Measurements from ENCODE around the gene TIPIN.
"Not testable (repeated sequence)": the region's sequence is repeated elsewhere in the genome, so short reads cannot be mapped to it uniquely, and the experiment has no call there.

Gene TIPIN, protein sequence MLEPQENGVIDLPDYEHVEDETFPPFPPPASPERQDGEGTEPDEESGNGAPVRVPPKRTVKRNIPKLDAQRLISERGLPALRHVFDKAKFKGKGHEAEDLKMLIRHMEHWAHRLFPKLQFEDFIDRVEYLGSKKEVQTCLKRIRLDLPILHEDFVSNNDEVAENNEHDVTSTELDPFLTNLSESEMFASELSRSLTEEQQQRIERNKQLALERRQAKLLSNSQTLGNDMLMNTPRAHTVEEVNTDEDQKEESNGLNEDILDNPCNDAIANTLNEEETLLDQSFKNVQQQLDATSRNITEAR

DNA sequence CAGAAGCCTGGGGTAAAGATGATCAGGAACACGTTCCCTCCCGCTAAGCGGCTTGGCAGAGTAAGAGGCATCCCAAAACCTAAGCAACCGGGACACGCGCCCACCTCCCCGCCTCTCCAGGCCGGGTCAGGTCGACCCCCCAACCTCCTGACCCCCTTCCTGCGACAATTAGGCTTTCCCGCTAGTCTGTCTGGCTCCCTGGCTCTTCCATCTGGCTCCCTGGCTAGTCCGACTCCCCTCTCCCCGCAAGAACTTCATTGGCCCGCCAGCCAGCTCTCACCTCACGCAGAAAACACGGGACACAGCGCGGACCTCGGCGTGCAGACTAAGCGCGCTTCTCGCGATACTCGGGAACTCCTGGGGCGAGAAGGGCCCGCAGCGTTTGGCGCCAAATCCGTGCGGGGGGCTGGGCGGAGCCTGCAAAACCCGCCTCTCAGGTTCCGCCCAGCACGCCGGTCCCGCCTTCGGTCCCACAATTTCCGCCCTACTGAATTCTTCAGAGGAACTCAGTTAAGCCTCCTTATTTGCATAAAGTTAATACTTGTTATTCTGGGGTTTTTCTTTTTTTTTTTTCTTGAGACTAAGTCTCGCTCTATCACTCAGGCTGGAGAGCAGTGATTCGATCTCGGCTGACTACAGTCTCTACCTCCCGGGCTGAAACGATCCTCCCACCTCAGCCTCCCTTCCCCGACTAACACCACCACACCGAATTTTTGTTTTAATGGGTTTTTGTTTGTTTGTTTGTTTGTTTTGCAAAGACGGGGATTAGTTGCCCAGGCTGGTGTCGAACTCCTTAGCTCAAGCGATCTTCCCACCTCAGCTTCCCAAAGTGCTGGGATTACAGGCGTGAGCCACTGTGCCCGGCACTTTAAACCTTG, at the start of gene TIPIN:
TIPIN (minus strand) TSS at position 327 of the 878 bp plus-strand sequence. CDS start 3,738 bp downstream, outside the sequence.
- peak; percentile 97 for DNase-seq (ENCODE audit: low read depth)

DNA sequence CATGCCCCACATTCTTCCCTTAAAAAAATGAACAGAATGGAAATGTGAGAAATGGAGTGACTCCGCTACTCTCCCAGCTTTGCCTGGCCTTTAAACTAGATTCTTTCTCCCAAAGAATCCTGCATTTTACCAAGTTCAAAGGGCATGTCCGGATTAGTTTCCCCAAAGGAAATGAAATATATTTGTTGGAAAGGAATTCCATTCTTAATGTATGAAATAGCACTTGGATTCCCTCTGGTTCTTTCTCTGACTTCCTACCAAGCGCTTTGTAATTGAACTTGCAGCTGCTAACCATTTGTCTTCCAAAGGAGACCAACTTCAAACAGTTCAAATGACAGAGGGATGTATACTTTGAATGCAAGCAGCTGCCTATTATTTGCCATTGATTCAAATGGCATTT, 49.1 kb upstream of the TIPIN start:
- DNase-seq (ENCODE audit: low read depth): no peak

DNA sequence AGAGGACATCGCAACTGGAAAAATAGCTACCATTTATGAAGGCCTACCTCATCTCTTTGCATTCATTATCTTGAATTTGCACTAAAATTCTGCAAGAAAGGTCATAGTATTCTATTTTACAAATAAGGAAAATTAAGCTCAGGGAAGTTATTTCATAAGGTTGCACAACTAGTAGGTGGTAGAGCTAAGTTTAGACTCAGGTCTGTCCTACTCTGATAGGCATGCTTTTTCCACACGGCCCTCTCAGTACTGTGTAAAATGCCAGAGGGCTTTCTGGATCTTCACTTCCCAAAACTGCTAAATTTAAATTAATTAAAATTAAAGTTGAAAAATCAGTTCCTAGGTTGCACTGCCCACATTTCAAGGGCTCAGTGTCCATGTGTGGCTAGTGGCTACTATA, 48.5 kb upstream of the TIPIN start:
- no peak for DNase-seq (ENCODE audit: low read depth)

DNA sequence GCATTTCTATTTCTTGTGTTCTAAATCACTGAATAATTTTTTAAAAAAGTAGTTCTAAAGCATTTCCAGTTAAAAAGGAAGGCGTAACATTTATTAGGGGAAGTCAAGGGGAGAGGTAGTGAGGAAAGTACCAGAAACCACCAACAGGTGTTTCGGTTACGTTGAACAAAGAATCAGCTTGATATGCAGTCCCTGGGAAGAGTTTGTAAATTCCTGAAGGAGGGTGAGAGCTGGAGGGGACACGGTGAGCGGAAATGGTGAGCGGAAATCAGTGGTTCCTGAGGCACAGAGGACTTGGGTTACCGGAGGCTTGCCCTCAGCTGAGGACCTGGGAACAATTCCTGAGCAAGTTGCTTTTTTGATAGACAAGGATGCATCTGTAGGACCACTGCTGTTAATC, 48.0 kb upstream of the TIPIN start:
- DNase-seq (ENCODE audit: low read depth): no peak

DNA sequence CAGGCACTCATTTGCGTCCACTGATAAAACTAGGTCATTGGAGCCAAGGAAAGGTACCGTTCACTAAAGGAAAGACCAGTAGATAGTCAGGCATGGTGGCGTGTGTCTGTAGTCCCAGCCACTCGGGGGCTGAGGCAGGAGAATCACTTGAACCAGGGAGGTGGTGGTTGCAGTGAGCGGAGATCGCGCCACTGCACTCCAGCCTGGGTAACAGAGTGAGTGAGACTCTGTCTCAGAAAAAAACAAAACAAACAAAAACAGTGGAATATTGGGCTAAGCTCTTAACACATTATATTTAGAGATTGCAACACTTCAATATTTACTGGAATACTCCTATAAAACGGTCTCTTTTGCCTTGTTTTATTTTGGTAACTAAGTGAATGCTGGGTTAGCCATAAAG, 47.6 kb upstream of the TIPIN start:
- DNase-seq (ENCODE audit: low read depth): no peak

DNA sequence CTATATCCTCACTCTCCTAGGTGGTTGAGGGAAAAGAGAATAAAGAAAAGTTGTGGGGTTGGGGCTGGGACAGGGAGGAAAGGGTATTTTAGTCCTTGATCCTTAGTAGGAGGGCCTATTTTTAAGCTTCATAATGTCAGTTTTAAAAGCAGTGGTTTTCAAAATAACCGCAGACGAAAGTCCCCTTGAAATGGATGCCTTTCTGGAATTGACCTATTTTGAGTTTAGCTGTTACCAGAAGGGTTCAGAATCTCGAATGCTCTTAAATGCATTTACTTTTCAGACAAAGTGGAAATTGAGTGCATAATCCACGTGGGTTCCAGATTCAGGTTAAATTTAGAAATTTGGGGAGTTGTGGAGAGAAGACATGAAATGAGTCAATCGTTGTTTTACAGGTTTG, 46.8 kb upstream of the TIPIN start:
- DNase-seq (ENCODE audit: low read depth): no peak

DNA sequence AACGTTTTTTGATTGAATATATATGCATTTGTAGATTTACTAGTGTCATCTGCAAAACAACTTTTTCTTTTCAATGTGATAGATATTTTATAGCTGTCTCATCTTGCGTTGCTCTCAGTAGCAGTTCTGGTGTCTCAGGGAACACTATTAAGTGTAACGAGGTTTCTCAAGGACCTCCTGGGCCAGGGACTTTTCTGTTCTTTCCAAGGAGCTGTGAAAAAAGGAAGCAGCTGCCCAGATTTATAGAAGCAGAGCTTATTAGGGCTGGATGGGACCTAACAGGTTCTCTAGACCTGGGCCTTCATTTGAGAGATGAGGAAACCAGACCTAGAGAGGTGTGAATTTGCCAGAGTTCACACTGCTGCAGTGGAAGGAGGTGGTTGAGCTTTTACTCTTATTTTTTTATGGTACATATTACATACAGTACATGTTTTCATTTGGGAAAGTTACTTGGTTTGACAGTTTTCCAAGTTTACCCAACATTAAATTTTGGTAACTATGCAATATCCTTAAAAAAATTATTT, 46.3 kb upstream of the TIPIN start:
- no peak for DNase-seq (ENCODE audit: low read depth)

DNA sequence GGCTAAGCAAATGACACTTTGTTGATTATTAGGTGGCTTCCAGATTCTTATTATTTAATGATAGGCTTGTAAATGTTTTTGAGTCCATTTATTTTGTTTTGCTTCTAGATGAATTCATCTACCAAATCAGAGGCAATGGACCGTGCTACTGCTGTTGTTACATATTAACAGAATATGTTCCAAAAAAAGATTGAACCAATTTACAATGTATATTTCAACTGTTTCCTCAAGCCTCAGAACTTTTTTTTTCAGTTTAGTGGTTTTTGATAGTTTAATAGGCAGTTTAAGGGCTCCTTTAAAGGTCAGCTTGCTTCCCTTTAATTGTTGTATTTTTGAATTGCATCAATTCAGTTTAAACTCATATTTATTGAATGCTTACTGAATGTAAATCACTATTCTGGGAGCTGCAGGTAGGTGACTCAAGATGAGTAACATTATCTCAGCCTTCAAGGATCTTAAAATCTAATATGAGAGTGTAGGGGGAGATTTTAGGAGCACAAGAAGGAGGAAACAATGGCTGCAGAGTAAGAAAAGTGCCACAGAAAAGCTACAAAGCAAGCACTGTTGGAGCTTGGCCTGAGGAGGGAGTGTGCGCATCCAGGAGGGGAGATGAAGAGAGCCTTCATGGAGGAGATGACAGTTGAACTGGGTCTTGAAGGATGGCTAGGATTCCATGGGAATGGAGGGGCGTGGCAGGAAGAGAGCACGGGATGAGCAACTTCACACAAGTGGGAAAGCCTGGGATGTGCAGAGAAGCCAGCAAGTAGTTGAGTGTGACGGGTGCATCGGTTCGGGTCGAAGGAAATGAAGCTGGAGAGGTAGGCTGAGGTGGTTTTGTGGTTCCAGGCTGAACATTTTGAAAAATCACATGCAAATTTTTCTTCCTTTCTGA, 44.9 kb upstream of the TIPIN start:
- DNase-seq (ENCODE audit: low read depth): no peak

DNA sequence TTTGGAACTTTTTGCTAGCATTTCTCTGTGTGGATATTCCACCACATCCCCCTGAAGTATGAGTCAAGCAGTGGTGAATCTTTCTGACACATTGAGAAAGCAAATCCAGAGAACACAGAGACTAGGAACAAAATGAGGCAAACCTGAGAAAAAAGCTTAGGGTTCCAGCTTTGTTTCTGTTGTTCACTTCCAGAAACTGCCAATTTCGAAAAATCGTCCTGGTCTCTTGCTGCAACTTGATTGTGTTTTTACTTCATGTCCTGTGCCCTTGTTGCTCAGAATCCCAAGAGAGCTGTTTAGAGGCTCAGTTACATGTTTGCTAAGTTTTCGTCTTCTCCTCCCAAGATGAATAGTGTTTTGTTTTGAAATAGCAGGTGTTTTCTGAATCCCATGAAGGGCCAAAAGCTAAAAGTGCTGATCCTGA, 43.9 kb upstream of the TIPIN start:
- no peak for DNase-seq (ENCODE audit: low read depth)

DNA sequence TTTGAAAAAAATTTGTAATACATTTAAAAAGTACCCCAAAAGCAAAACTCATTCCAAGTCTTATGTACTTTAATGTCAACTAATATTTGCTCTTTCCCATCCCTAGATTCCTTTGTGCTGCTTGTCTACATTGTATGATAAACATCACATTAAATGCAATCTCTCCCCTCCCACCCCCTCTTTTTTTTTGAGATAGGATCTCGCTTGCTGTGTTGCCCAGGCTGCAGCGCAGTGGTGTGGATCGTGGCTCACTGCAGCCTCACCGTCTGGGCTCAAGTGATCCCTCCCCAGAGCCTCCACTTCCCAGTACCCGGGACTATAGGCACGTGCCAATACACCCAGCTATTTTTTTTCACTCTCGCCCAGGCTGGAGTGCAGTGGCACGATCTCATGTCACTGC, 42.8 kb upstream of the TIPIN start:
- DNase-seq (ENCODE audit: low read depth): no peak

DNA sequence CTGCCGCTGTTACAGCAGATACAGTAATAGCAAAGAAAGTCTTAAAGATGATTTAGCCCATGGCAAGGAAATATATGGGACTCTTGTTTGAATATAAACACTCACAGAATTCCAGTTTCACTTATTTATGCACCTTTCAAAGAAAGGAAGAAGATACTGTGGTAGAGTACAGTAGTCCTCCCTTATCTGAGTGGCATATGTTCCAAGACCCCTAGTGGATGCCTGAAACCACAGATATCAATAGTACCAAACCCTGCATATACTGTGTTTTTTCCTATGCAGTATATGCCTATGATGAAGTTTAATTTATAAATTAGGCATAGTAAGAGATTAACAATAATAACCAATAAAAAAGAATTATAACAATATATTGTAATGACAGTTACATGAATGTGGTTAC, 38.4 kb upstream of the TIPIN start:
- DNase-seq (ENCODE audit: low read depth): no peak

DNA sequence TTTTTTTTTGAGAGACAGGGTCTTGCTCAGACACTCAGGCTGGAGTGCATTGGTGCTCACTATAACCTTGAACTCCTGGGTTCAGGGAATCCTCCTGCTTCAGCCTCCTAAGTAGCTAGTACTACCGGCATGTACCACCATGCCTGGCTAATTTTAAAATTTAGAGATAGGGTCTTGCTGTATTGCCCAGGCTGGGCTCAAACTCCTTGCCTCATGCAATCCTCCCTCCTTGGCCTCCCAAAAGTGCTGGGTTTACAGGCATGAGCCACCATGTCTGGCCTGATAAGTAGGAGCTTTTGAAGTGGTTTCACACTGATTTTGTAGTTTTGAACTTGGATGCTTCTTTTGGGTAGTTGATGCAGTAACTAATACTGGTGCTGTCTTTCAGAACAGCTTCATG, 38.0 kb upstream of the TIPIN start:
- DNase-seq (ENCODE audit: low read depth): no peak

DNA sequence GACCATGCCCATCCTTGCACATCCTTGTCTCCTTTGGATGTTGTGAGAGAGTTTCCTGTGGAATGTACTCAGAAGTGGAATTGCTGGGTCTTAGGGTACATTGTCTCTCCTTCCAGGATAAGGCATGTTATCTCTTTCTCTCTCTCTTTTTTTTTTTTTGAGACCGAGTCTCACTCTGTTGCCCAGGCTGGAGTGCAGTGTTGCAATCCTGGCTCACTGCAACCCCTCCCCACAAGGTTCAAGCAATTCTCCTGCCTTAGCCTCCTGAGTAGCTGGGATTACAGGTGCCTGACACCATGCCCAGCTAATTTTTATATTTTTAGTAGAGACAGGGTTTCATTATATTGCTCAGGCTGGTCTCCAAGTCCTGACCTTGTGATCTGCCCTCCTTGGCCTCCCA, 36.6 kb upstream of the TIPIN start:
- DNase-seq (ENCODE audit: low read depth): not testable (repeated sequence)

DNA sequence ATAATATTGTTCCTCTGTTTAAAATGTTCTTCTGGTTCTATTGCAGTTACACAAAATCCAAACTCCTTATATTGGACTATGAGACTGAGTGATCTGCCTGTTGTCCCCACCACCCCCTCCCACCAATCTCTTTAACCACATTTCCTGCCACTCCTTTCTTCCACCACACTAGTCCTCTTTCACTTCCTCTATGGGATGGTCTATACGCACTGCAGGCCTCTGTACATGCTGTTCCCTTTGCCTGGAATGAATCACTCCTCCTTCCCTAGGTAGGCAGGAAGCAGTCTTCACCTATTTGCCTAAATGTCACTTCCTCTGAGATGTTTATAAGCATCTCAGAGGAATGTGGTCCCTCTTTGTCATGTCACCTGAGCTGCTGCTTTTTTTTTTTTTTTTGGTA, 34.2 kb upstream of the TIPIN start:
- no peak for DNase-seq (ENCODE audit: low read depth)

DNA sequence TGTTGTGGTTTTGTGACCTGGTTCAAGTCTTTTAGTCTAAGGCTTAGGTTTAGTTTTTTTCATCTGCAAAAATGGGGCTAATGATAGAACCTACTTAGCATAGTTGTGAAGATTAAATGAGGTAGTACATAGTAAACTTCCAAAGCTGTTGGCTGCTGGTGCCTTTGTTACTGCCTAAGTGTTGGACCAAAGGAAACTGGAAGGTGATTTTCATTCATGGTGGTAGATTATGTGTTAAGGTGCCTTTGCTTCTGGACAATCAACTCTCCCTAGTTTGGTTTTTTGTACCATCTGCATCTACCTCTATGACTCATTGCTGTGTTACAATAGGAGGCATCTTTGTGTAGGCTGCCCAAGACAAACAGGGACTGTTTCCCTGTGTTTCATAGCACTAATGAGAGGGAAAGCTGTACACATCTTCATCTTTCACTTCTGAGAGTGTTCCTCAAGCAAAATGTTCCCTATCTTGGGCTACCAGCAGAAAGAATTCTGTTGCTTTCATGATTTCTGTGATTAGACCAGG, 33.4 kb upstream of the TIPIN start:
- no peak for DNase-seq (ENCODE audit: low read depth)

DNA sequence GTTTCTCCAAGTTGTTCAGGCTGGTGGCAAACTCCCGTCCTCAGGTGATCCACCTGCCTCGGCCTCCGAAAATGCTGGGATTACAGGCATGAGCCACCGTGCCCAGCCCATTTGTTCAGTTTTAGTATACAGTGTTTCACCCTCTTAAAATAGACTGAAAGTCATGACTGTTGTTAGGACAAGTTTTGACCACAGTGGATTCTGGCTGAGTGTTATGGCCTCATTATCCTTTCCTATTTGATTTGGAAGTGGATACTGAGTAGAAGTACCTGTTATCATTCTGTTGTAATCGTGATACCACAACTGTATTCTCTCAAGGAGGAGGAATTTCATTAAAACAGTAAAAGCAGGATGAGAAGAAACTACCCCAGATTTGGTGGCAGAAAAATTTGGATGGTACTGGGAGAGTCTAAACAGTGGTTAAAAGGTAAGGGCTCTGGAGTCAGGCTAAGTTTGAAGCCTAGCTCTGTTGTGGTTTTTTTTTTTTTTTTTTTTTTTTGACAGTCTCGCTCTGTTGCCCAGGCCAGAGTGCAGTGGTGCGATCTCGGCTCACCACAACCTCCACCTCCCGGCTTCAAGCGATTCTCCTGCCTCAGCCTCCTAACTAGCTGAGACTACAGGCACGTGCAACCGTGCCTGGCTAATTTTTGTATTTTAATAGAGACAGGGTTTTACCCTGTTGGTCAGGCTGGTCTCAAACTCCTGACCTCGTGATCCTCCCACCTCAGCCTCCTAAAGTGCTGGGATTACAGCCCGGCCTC, 32.8 kb upstream of the TIPIN start:
- no peak for DNase-seq (ENCODE audit: low read depth)

DNA sequence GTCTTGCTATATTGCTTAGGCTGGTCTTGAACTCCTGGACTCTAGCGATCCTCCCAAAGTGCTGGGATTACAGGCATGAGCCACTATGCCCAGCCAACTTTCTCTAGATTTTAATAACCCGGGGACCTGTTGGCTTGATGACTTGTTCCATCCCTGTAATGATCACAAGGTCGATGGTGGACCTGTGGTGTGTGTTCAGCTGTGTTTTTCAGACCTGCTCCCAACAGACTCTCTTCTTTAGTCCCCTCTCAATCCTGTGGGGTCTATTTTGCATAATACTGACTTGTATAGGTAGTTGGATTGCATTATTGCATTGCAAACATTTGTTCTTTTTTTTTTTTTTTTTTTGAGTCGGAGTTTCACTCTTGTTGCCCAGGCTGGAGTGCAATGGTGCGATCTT, 32.1 kb upstream of the TIPIN start:
- no peak for DNase-seq (ENCODE audit: low read depth)

DNA sequence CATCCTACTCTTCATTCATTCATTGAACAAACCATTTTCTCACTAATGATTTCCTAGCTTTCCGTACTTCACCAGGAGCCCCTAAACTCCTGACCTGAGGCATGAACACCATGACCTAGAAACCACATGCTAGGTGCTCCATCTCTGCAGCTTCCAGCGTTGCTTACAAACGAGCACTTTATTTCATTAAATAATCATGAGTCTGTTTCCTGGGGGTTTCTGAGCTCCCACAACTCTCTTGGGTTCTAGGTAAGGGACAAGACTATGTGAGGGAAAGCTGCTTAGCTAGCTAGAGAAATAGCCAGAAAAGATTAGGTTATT, 31.5 kb upstream of the TIPIN start:
- no peak for DNase-seq (ENCODE audit: low read depth)

DNA sequence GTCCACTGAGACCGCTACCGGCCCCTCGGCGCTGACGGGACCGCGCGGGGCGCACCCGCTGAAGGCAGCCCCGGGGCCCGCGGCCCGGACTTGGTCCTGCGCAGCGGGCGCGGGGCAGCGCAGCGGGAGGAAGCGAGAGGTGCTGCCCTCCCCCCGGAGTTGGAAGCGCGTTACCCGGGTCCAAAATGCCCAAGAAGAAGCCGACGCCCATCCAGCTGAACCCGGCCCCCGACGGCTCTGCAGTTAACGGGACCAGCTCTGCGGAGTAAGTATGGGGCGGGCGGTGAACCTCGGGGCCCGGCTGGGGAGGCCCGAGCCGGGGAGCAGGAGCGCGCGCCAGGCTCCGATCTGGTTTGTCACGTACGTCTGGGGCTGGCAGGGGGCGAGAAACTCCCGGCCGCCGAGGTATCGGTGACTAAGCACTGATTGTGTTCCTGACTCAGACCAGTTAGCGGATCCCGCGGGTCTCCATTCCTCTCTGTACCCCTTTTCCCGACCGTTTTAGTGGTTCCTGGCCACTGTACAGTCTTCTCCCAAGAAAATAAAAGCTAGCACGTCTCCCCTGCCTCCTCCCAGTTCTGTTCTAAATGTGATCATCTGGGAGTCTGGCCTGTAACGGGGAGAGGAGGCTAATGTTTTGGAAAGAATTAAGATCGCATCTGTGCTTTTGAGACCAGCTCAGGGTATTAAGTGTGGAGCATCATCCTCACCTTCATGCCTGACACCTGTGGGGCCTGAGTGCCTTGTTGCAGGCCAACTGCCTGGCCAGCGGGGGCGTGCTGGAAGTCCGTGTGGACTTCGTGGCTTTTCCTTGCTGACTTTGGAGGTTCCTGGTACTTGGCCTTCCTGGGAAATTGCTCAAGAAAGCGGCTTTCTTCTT, 30.9 kb upstream of the TIPIN start:
- peak; percentile 81 for DNase-seq (ENCODE audit: low read depth)
